WTC11 (cell line): ENCODE results near the gene ERAS. TPM values are rescaled to one million over a fixed set of nuclear protein-coding genes. Genes with fewer than 3 reads are reported as not detected.

Experiments used
- ATAC-seq: fragments of 200-7000 bp; cut with Tn5 transposase; 2 replicates; pipeline ENCODE4 v1.10.0; 2021; ENCODE audit warnings: mild to moderate bottlenecking, moderate library complexity
- CTCF ChIA-PET: fragments of 300-600 bp; sonication (Branson Sonifier 250); formaldehyde crosslinking; loops from one replicate; lab custom pipeline; 2021; ENCODE audit warnings: antibody characterized with exemption; lab: Charles Lee
- POLR2A ChIA-PET: fragments of 350-600 bp; sonication (Branson Sonifier 250); formaldehyde crosslinking; loops from one replicate; lab custom pipeline; 2021; ENCODE audit warnings: antibody characterized with exemption; lab: Charles Lee
- DNase-seq: peaks from one replicate; pipeline ENCODE4 v3.0.0; 2021; ENCODE audit warnings: low spot score
- H3K27ac Mint-ChIP-seq: 2 replicates; pipeline ENCODE4 v1.8.0; 2021; ENCODE audit warnings: mixed read lengths
- H3K27me3 Mint-ChIP-seq: 2 replicates; pipeline ENCODE4 v1.8.0; 2021; ENCODE audit warnings: low read depth, mild to moderate bottlenecking, moderate library complexity, mixed read lengths
- H3K36me3 Mint-ChIP-seq: 2 replicates; pipeline ENCODE4 v1.8.0; 2021; ENCODE audit warnings: mixed read lengths
- H3K4me1 Mint-ChIP-seq: 2 replicates; pipeline ENCODE4 v1.8.0; 2022; ENCODE audit warnings: mixed read lengths
- H3K4me3 Mint-ChIP-seq: 2 replicates; pipeline ENCODE4 v1.8.0; 2021; ENCODE audit warnings: mild to moderate bottlenecking, moderate library complexity, mixed read lengths
- H3K9me3 Mint-ChIP-seq: 2 replicates; pipeline ENCODE4 v1.8.0; 2021; ENCODE audit warnings: mixed read lengths
- CBFB ChIP-seq: sonication (generic); formaldehyde crosslinking; IDR thresholded peaks from 2 replicates; pipeline ENCODE4 v1.8.1; 2022; ENCODE audit warnings: mild to moderate bottlenecking, low read depth, missing genetic modification reagents
- CREB1 ChIP-seq: sonication (generic); formaldehyde crosslinking; IDR thresholded peaks from 2 replicates; pipeline ENCODE4 v1.8.0; 2023; ENCODE audit warnings: mild to moderate bottlenecking, missing genetic modification reagents
- FOXK1 ChIP-seq: sonication (generic); formaldehyde crosslinking; IDR thresholded peaks from 2 replicates; pipeline ENCODE4 v1.8.0; 2022; ENCODE audit warnings: mild to moderate bottlenecking, moderate library complexity, missing genetic modification reagents
- GTF2I ChIP-seq: fragments of 250-450 bp; sonication (Bioruptor Pico); conservative IDR thresholded peaks from 2 replicates; pipeline ENCODE4 v1.4.0; 2021; ENCODE audit warnings: mild to moderate bottlenecking
- NR1H2 ChIP-seq: sonication (generic); formaldehyde crosslinking; IDR thresholded peaks from 2 replicates; pipeline ENCODE4 v1.9.0; 2021; ENCODE audit warnings: mild to moderate bottlenecking, moderate library complexity, missing genetic modification reagents
- OVOL2 ChIP-seq: fragments of 250-450 bp; sonication (Bioruptor Pico); IDR thresholded peaks from 2 replicates; pipeline ENCODE4 v1.9.0; 2021; ENCODE audit warnings: mild to moderate bottlenecking, borderline replicate concordance
- SP1 ChIP-seq: sonication (generic); formaldehyde crosslinking; conservative IDR thresholded peaks from 2 replicates; pipeline ENCODE4 v1.8.1; 2022; ENCODE audit warnings: missing genetic modification reagents
- TP53 ChIP-seq: sonication (generic); formaldehyde crosslinking; IDR thresholded peaks from 2 replicates; pipeline ENCODE4 v1.8.1; 2023; ENCODE audit warnings: mild to moderate bottlenecking, missing genetic modification reagents
- ZNF121 ChIP-seq: sonication (generic); formaldehyde crosslinking; IDR thresholded peaks from 2 replicates; pipeline ENCODE4 v1.8.0; 2023; ENCODE audit warnings: missing genetic modification reagents
- ZNF396 ChIP-seq: fragments of 250-450 bp; sonication (Bioruptor Pico); IDR thresholded peaks from 2 replicates; pipeline ENCODE4 v1.8.0; 2021; ENCODE audit warnings: mild to moderate bottlenecking, moderate library complexity, borderline replicate concordance
- ZNF671 ChIP-seq: fragments of 250-450 bp; sonication (Bioruptor Pico); IDR thresholded peaks from 2 replicates; pipeline ENCODE4 v1.8.0; 2021; ENCODE audit warnings: mild to moderate bottlenecking
- total RNA-seq: library from RNA; stranded (reverse); gene quantifications from 3 replicates; pipeline ENCODE4 v1.2.3, GENCODE V29; 2021
- TF ChIP-seq, protein P1 (sequence below): sonication (generic); formaldehyde crosslinking; IDR thresholded peaks from 2 replicates; pipeline ENCODE4 v1.8.0; 2023; ENCODE audit warnings: mild to moderate bottlenecking, missing genetic modification reagents
- TF ChIP-seq, protein P2 (sequence below): fragments of 200-600 bp; IDR thresholded peaks from 2 replicates; pipeline ENCODE4 v1.8.0; 2022; ENCODE audit warnings: antibody characterized with exemption
- TF ChIP-seq, protein P3 (sequence below): fragments of 250-450 bp; sonication (Bioruptor Pico); IDR thresholded peaks from 2 replicates; pipeline ENCODE4 v1.9.0; 2021; ENCODE audit warnings: mild to moderate bottlenecking, borderline replicate concordance
- TF ChIP-seq, protein P4 (sequence below): sonication (generic); formaldehyde crosslinking; IDR thresholded peaks from 2 replicates; pipeline ENCODE4 v1.8.1; 2022; ENCODE audit warnings: mild to moderate bottlenecking, missing genetic modification reagents, moderate library complexity, borderline replicate concordance
- TF ChIP-seq, protein P5 (sequence below): fragments of 250-450 bp; sonication (Bioruptor Pico); IDR thresholded peaks from 2 replicates; pipeline ENCODE4 v1.9.0; 2021; ENCODE audit warnings: mild to moderate bottlenecking
- TF ChIP-seq, protein P6 (sequence below): sonication (generic); formaldehyde crosslinking; IDR thresholded peaks from 2 replicates; pipeline ENCODE4 v1.8.0; 2022; ENCODE audit warnings: mild to moderate bottlenecking, missing genetic modification reagents

ERAS gene
- total RNA-seq, 1 experiment from 2014 or later: not detected

DNA sequence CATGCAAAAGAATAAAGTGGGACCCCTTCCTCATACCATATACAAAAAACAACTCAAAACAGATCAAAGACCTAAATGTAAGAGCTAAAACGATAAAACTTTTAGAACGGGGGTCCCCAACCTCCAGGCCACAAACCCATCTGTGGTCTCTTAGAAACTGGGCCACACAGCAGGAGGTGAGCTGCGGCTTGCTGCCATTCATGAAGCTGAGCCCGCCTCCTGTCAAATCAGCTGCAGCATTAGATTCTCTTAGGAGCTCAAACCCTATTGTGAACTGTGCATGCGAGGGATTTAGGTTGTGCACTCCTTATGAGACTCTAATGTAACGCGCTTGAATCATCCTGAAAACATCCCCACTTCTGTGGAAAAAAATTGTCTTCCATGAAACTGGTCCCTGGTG lies 46.9 kb upstream of the ERAS start:
- CTCF ChIA-PET: no interaction called here

DNA sequence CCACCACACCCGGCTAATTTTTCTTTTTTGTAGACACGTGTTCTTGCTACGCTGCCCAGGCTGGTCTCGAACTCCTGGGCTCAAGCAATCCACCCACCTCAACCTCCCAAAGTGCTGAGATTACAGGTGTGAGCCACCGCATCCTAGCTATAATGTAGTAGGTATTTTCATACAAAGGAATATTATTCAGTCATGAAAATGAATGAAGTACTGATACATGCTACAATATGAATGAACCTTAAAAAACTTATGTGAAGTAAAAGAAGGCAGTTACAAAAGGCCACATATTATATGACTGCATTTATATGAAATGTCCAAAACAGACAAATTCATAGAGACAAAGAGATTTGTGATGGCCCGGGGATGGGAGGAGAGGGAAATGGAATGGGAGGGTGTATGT lies 44.6 kb upstream of the ERAS start:
- H3K9me3 Mint-ChIP-seq: no peaks in the 10 kb centered on the region
- CTCF ChIA-PET: no interaction called here
- H3K27ac Mint-ChIP-seq: no peak overlapping the region
- TF ChIP-seq, protein P1, sequence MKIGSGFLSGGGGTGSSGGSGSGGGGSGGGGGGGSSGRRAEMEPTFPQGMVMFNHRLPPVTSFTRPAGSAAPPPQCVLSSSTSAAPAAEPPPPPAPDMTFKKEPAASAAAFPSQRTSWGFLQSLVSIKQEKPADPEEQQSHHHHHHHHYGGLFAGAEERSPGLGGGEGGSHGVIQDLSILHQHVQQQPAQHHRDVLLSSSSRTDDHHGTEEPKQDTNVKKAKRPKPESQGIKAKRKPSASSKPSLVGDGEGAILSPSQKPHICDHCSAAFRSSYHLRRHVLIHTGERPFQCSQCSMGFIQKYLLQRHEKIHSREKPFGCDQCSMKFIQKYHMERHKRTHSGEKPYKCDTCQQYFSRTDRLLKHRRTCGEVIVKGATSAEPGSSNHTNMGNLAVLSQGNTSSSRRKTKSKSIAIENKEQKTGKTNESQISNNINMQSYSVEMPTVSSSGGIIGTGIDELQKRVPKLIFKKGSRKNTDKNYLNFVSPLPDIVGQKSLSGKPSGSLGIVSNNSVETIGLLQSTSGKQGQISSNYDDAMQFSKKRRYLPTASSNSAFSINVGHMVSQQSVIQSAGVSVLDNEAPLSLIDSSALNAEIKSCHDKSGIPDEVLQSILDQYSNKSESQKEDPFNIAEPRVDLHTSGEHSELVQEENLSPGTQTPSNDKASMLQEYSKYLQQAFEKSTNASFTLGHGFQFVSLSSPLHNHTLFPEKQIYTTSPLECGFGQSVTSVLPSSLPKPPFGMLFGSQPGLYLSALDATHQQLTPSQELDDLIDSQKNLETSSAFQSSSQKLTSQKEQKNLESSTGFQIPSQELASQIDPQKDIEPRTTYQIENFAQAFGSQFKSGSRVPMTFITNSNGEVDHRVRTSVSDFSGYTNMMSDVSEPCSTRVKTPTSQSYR (CRISPR knock-in tag): no peak
- TF ChIP-seq ZNF121 (no peak), ZNF671 (CRISPR knock-in tag) (no peak), NR1H2 (CRISPR knock-in tag) (no peak), SP1 (CRISPR knock-in tag) (no peak)
- TF ChIP-seq, protein P2, sequence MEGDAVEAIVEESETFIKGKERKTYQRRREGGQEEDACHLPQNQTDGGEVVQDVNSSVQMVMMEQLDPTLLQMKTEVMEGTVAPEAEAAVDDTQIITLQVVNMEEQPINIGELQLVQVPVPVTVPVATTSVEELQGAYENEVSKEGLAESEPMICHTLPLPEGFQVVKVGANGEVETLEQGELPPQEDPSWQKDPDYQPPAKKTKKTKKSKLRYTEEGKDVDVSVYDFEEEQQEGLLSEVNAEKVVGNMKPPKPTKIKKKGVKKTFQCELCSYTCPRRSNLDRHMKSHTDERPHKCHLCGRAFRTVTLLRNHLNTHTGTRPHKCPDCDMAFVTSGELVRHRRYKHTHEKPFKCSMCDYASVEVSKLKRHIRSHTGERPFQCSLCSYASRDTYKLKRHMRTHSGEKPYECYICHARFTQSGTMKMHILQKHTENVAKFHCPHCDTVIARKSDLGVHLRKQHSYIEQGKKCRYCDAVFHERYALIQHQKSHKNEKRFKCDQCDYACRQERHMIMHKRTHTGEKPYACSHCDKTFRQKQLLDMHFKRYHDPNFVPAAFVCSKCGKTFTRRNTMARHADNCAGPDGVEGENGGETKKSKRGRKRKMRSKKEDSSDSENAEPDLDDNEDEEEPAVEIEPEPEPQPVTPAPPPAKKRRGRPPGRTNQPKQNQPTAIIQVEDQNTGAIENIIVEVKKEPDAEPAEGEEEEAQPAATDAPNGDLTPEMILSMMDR: no peak
- TF ChIP-seq, protein P3, sequence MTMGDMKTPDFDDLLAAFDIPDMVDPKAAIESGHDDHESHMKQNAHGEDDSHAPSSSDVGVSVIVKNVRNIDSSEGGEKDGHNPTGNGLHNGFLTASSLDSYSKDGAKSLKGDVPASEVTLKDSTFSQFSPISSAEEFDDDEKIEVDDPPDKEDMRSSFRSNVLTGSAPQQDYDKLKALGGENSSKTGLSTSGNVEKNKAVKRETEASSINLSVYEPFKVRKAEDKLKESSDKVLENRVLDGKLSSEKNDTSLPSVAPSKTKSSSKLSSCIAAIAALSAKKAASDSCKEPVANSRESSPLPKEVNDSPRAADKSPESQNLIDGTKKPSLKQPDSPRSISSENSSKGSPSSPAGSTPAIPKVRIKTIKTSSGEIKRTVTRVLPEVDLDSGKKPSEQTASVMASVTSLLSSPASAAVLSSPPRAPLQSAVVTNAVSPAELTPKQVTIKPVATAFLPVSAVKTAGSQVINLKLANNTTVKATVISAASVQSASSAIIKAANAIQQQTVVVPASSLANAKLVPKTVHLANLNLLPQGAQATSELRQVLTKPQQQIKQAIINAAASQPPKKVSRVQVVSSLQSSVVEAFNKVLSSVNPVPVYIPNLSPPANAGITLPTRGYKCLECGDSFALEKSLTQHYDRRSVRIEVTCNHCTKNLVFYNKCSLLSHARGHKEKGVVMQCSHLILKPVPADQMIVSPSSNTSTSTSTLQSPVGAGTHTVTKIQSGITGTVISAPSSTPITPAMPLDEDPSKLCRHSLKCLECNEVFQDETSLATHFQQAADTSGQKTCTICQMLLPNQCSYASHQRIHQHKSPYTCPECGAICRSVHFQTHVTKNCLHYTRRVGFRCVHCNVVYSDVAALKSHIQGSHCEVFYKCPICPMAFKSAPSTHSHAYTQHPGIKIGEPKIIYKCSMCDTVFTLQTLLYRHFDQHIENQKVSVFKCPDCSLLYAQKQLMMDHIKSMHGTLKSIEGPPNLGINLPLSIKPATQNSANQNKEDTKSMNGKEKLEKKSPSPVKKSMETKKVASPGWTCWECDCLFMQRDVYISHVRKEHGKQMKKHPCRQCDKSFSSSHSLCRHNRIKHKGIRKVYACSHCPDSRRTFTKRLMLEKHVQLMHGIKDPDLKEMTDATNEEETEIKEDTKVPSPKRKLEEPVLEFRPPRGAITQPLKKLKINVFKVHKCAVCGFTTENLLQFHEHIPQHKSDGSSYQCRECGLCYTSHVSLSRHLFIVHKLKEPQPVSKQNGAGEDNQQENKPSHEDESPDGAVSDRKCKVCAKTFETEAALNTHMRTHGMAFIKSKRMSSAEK (CRISPR knock-in tag): no peak
- TF ChIP-seq, protein P4, sequence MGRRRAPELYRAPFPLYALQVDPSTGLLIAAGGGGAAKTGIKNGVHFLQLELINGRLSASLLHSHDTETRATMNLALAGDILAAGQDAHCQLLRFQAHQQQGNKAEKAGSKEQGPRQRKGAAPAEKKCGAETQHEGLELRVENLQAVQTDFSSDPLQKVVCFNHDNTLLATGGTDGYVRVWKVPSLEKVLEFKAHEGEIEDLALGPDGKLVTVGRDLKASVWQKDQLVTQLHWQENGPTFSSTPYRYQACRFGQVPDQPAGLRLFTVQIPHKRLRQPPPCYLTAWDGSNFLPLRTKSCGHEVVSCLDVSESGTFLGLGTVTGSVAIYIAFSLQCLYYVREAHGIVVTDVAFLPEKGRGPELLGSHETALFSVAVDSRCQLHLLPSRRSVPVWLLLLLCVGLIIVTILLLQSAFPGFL (CRISPR knock-in tag): no peak
- H3K4me1 Mint-ChIP-seq: peaks cover under 1% of the 10 kb centered on the region; the same call in 1 of the 2 replicates
- ATAC-seq (no peak), DNase-seq (no peak)
- POLR2A ChIA-PET: no interaction called here
- H3K36me3 Mint-ChIP-seq: no peaks in the 10 kb centered on the region
- peaks cover 5% of the 10 kb centered on the region for H3K27me3 Mint-ChIP-seq
- H3K4me3 Mint-ChIP-seq: no peak overlapping the region

More for the DNA sequence above, 46.9 kb upstream of the ERAS start:
- Mint-ChIP-seq H3K4me3 (no peak overlapping the region), H3K9me3 (no peaks in the 10 kb centered on the region), H3K27ac (no peak overlapping the region), H3K4me1 (peaks cover 6% of the 10 kb centered on the region; the same call in 1 of the 2 replicates), H3K27me3 (peaks cover 4% of the 10 kb centered on the region; the same call in 1 of the 2 replicates), H3K36me3 (no peaks in the 10 kb centered on the region)
- no peak for DNase-seq
- POLR2A ChIA-PET: no interaction called here
- ATAC-seq: no peak
- TF ChIP-seq TP53 (CRISPR knock-in tag) (no peak), FOXK1 (no peak), OVOL2 (CRISPR knock-in tag) (no peak), NR1H2 (CRISPR knock-in tag) (no peak), ZNF671 (CRISPR knock-in tag) (no peak), CBFB (no peak), ZNF396 (CRISPR knock-in tag) (no peak), CREB1 (CRISPR knock-in tag) (no peak), GTF2I (no peak)
- TF ChIP-seq, protein P5, sequence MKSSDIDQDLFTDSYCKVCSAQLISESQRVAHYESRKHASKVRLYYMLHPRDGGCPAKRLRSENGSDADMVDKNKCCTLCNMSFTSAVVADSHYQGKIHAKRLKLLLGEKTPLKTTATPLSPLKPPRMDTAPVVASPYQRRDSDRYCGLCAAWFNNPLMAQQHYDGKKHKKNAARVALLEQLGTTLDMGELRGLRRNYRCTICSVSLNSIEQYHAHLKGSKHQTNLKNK (CRISPR knock-in tag): no peak
- TF ChIP-seq, protein P6, sequence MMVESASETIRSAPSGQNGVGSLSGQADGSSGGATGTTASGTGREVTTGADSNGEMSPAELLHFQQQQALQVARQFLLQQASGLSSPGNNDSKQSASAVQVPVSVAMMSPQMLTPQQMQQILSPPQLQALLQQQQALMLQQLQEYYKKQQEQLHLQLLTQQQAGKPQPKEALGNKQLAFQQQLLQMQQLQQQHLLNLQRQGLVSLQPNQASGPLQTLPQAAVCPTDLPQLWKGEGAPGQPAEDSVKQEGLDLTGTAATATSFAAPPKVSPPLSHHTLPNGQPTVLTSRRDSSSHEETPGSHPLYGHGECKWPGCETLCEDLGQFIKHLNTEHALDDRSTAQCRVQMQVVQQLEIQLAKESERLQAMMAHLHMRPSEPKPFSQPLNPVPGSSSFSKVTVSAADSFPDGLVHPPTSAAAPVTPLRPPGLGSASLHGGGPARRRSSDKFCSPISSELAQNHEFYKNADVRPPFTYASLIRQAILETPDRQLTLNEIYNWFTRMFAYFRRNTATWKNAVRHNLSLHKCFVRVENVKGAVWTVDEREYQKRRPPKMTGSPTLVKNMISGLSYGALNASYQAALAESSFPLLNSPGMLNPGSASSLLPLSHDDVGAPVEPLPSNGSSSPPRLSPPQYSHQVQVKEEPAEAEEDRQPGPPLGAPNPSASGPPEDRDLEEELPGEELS (CRISPR knock-in tag): no peak
